Uterus (tissue), 4 donors: ENCODE measurements around the gene B2M. TPM values are rescaled to one million over a fixed set of nuclear protein-coding genes. Genes with fewer than 3 reads are reported as not detected.
A peak's percentile ranks its signal among the peaks of the same experiment; 100 is the strongest.
"Not testable (repeated sequence)": the region's sequence is repeated elsewhere in the genome, so short reads cannot be mapped to it uniquely, and the experiment has no call there.

Experiments used
- DNase-seq, 2 donors: peaks; one replicate each; pipeline ENCODE4 v3.0.0-alpha.2; 2019 to 2020
- H3K27ac ChIP-seq, 2 donors: fragments of 200-600 bp; sonication (generic); 1 replicate in 1 of 2; 2 replicates in 1 of 2; pipeline ENCODE4 v1.5.1; 2016 to 2018
- H3K27me3 ChIP-seq, 2 donors: fragments of 200-600 bp; sonication (generic); one replicate each; pipeline ENCODE4 v1.5.1; 2018 to 2019; ENCODE audit warnings: control low read depth in 1 of 2
- H3K36me3 ChIP-seq, 2 donors: fragments of 200-600 bp; sonication (generic); one replicate each; pipeline ENCODE4 v1.5.1; 2019; ENCODE audit warnings: control low read depth in 1 of 2
- H3K4me1 ChIP-seq, 2 donors: fragments of 200-600 bp; sonication (generic); one replicate each; pipeline ENCODE4 v1.5.1; 2018 to 2019; ENCODE audit warnings: control low read depth in 1 of 2
- H3K4me3 ChIP-seq, 2 donors: fragments of 200-600 bp; sonication (generic); 1 replicate in 1 of 2; 2 replicates in 1 of 2; pipeline ENCODE4 v1.5.1; 2018 to 2019; ENCODE audit warnings: mild to moderate bottlenecking in 1 of 2
- H3K9me3 ChIP-seq, 2 donors: fragments of 200-600 bp; sonication (generic); one replicate each; pipeline ENCODE4 v1.5.1; 2019; ENCODE audit warnings: control low read depth in 1 of 2
- CTCF ChIP-seq, 4 experiments: fragments of 200-600 bp in 2 of 4; fragments of 450-650 bp in 2 of 4; sonication (generic) in 2 of 4; IDR thresholded peaks; one replicate each; pipeline ENCODE4 v1.5.1; 2016 to 2019; ENCODE audit warnings: antibody characterized with exemption in 4 of 4, mild to moderate bottlenecking in 2 of 4, moderate library complexity in 1 of 4
- POLR2A ChIP-seq, 2 donors: fragments of 450-650 bp; IDR thresholded peaks; one replicate each; pipeline ENCODE4 v1.6.1; 2016; ENCODE audit warnings: antibody characterized with exemption in 2 of 2, mild to moderate bottlenecking in 1 of 2, moderate library complexity in 1 of 2
- intact Hi-C: fragments of 100-400 bp; cut with DNase I; formaldehyde crosslinking; loops from one replicate; pipeline ENCODE4 v1.15.1; 2023; ENCODE audit warnings: low total_unique reads
- total RNA-seq, 4 donors: library from RNA; depleted of rRNA in 3 of 4; stranded (reverse); fragments of >200 nt in 3 of 4; gene quantifications; one replicate each; pipeline versions ENCODE4 v1.1.0 to v1.2.4, GENCODE V29; 2014 to 2023
- donor health status: DM: yes; HTN: yes; CAD: no.

The B2M gene
- total RNA-seq, 4 donors from 2014 or later: 1,923 to 3,458 (median 2,385) TPM

GRCh38 chr15:44719293-44719999, 8.1 kb downstream of the B2M start:
- Histone ChIP-seq H3K4me1 (no peaks in the 10 kb centered on the region), H3K9me3 (no peaks in the 10 kb centered on the region), H3K36me3 (no peaks in the 10 kb centered on the region), H3K27ac (no peak overlapping the region), H3K27me3 (no peaks in the 10 kb centered on the region), H3K4me3 (no peak overlapping the region)
- TF ChIP-seq CTCF (IDR thresholded peaks at IDR 0.05): no peak
- no peak for TF ChIP-seq POLR2A (IDR thresholded peaks at IDR 0.05)
- intact Hi-C loops: no loop called here
- DNase-seq: no peak

- H3K36me3 ChIP-seq, H3K27me3 ChIP-seq, H3K4me3 ChIP-seq, H3K9me3 ChIP-seq, H3K4me1 ChIP-seq, H3K27ac ChIP-seq, DNase-seq, intact Hi-C loops: not testable (repeated sequence)
Measured at GRCh38 chr15:44720000-44720435, 8.7 kb downstream of the B2M start.

GRCh38 chr15:44720460-44721176, 9.3 kb downstream of the B2M start:
- Histone ChIP-seq H3K27me3 (no peaks in the 10 kb centered on the region), H3K4me1 (no peaks in the 10 kb centered on the region)

GRCh38 chr15:44722011-44722410, 10.7 kb downstream of the B2M start:
- no peaks in the 10 kb centered on the region for H3K27me3 ChIP-seq
- no peak for DNase-seq
- TF ChIP-seq POLR2A (IDR thresholded peaks at IDR 0.05) (no peak), CTCF (IDR thresholded peaks at IDR 0.05) (no peak)
- intact Hi-C loops: no loop called here
- H3K9me3 ChIP-seq: no peaks in the 10 kb centered on the region
- H3K27ac ChIP-seq: no peak overlapping the region
- H3K4me3 ChIP-seq: no peak overlapping the region
- no peaks in the 10 kb centered on the region for H3K4me1 ChIP-seq
- H3K36me3 ChIP-seq: no peaks in the 10 kb centered on the region

More at GRCh38 chr15:44720460-44721176, 9.3 kb downstream of the B2M start:
- Histone ChIP-seq H3K9me3 (no peaks in the 10 kb centered on the region), H3K36me3 (no peaks in the 10 kb centered on the region), H3K27ac (no peak overlapping the region), H3K4me3 (no peak overlapping the region)
- TF ChIP-seq POLR2A (IDR thresholded peaks at IDR 0.05) (no peak), CTCF (IDR thresholded peaks at IDR 0.05) (no peak)
- intact Hi-C loops: no loop called here
- DNase-seq: no peak

GRCh38 chr15:44726136-44726535, 14.8 kb downstream of the B2M start:
- H3K4me3 ChIP-seq: no peak overlapping the region

More at GRCh38 chr15:44726136-44726535, 14.8 kb downstream of the B2M start:
- intact Hi-C loops: no loop called here
- no peak for DNase-seq
- Histone ChIP-seq H3K4me1 (no peaks in the 10 kb centered on the region), H3K27ac (peak overlapping the region; percentile 98 to 99), H3K9me3 (no peaks in the 10 kb centered on the region), H3K27me3 (no peaks in the 10 kb centered on the region), H3K36me3 (no peaks in the 10 kb centered on the region)
- no peak for TF ChIP-seq POLR2A (IDR thresholded peaks at IDR 0.05)
- TF ChIP-seq CTCF (IDR thresholded peaks at IDR 0.05): no peak
